KOPT-K1 (cell line): ENCODE results near the gene SORCS1.

Experiments
- H3K27ac ChIP-seq: fragments of 200-600 bp; sonication (generic); 2 replicates; pipeline ENCODE4 v1.5.1; 2016; ENCODE audit warnings: antibody characterized with exemption, mild to moderate bottlenecking, low read depth, low read length; ENCODE audit not compliant: poor library complexity, severe bottlenecking
- H3K36me3 ChIP-seq: fragments of 200-600 bp; sonication (generic); 2 replicates; pipeline ENCODE4 v1.5.1; 2017; ENCODE audit warnings: antibody characterized with exemption, mild to moderate bottlenecking, low read length, moderate library complexity; ENCODE audit not compliant: insufficient read depth
- H3K9me3 ChIP-seq: fragments of 200-600 bp; sonication (generic); 2 replicates; pipeline ENCODE4 v1.5.1; 2017; ENCODE audit warnings: antibody characterized with exemption, low read length, mild to moderate bottlenecking; ENCODE audit not compliant: insufficient read depth, poor library complexity, severe bottlenecking

Gene SORCS1

DNA sequence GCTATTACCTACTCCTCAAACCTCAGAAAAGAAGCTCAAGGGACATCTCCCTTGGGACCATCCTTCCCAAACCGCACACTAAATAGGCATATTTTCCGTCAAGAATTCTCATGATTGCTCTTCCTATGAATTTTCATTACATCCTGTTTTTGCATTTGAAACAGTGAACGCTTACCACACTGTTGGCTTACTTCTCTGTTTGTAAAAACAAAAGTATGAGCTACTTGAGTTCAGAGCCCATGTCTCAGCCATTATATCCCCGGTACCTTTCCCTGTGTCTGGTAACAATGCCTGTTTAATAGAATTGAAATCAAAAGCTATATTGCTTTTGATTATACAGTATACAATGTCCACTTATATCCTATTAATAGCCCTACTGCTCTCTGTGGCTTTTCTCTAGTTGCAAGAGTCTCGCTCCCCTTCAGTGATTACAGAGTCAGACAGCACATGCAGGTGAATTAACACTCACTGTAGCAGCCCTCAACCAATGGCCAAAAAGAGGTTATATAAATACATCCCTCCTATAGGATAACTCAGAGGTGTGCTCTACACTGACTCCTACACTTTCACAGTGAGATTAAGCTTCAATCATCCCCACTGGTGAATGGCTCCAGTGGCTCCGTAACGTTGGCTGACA, 264.4 kb downstream of the SORCS1 start:
- no peaks in the 10 kb centered on the region for H3K9me3 ChIP-seq
- H3K27ac ChIP-seq: no peak overlapping the region
- H3K36me3 ChIP-seq: no peaks in the 10 kb centered on the region

DNA sequence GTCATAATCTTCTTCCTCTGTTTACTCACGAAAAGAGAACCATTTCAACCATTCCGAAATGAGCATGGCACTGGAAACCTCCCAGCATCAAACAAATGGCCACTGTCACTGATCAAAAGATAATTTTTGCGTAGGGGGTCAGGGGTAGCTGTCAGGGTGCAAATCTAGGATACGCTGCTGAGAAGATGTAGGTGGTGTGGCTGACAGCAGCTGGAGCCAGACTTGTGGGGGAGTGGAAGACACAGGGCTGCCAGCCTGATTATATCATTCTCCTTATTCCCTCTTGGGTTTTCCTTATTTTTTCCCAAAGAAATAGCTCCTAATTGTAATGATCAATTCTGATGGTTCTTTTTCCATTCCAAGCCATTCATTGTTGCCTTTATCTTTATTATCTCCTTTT, 266.1 kb downstream of the SORCS1 start:
- Histone ChIP-seq H3K27ac (no peak overlapping the region), H3K9me3 (no peaks in the 10 kb centered on the region), H3K36me3 (no peaks in the 10 kb centered on the region)

- Histone ChIP-seq H3K36me3 (no peaks in the 10 kb centered on the region), H3K27ac (no peak overlapping the region), H3K9me3 (no peaks in the 10 kb centered on the region)
Measured at GRCh38 chr10:106897719-106898118, 266.8 kb downstream of the SORCS1 start.

- no peaks in the 10 kb centered on the region for H3K36me3 ChIP-seq
- H3K9me3 ChIP-seq: no peaks in the 10 kb centered on the region
- no peak overlapping the region for H3K27ac ChIP-seq
Measured at GRCh38 chr10:106894692-106895091, 269.8 kb downstream of the SORCS1 start.

- no peaks in the 10 kb centered on the region for H3K36me3 ChIP-seq
- no peaks in the 10 kb centered on the region for H3K9me3 ChIP-seq
- no peak overlapping the region for H3K27ac ChIP-seq
Measured at GRCh38 chr10:106877574-106877973, 286.9 kb downstream of the SORCS1 start.

DNA sequence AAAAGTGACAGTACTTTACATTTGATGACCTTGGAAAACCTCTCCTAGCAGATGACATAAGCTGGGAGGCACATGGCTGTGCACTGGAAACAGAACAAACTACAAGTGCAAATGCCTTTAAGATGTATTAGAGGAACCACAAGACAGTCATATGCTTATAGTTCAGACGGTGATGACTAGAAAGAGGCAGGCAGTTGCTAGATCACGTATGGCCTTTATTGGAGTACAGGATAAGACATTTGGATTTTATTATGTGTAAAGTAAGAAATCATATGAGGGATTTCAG, 290.0 kb downstream of the SORCS1 start:
- Histone ChIP-seq H3K36me3 (no peaks in the 10 kb centered on the region), H3K27ac (no peak overlapping the region), H3K9me3 (no peaks in the 10 kb centered on the region)

DNA sequence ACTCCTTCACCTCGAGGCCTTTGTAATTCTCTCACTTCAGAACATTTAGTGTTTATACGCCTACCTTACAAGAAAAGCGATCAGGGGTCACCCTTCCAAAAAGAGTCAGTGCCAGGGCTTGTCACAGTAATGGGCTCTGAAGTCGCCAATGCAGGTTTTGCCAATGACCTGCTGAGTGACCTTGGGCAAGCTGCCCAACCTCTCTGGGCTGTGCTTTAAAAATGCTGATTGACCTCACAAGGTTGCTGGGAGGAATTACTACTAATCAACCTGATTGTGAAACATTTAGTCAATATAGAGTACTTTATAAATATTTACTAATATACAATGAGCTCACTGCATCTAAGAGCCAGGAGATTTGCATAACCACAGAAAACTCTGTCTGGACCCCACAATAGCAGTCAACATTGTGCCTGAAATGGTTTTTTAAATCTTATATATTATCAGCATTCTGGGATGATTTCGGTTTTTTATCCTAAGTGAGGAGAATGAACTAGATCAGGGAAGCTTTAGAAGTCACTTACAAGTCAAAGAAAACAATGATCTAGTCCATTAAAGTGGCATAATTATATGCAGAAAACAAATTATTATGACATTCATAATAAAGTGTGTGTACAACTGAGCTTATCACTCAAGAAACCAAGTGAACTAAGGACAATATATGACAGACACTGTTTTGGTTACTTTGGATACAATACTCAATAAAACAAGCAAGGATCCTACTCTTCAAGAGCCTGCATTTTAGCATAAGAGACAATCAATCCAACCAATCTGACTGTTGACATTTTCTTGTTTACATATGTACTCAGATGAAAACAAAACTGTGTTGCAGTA, 290.5 kb downstream of the SORCS1 start:
- Histone ChIP-seq H3K27ac (no peak overlapping the region), H3K9me3 (no peaks in the 10 kb centered on the region), H3K36me3 (no peaks in the 10 kb centered on the region)

DNA sequence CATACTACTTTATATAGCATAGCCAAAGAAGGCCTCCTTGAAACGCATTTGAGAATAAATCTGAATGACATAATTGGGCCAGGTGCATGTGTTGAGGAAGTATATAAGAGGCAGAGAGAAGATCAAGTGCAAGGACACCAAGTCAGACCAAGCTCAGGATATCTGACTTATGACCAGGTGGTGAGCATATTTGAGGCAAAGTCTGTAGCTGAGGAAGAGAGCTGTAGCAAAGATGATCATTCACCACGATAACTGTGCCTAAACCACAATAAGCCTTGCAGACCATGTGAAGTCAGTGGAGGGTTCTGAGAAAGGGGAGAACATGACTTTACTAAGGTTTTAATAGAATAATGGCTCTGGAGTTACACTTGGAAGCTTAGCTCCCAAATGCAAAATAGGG, 292.3 kb downstream of the SORCS1 start:
- Histone ChIP-seq H3K9me3 (no peaks in the 10 kb centered on the region), H3K27ac (no peak overlapping the region)

GRCh38 chr10:106866244-106866845, 298.2 kb downstream of the SORCS1 start:
- no peak overlapping the region for H3K27ac ChIP-seq
- H3K9me3 ChIP-seq: no peaks in the 10 kb centered on the region
- no peaks in the 10 kb centered on the region for H3K36me3 ChIP-seq

More for the DNA sequence above, 292.3 kb downstream of the SORCS1 start:
- no peaks in the 10 kb centered on the region for H3K36me3 ChIP-seq

DNA sequence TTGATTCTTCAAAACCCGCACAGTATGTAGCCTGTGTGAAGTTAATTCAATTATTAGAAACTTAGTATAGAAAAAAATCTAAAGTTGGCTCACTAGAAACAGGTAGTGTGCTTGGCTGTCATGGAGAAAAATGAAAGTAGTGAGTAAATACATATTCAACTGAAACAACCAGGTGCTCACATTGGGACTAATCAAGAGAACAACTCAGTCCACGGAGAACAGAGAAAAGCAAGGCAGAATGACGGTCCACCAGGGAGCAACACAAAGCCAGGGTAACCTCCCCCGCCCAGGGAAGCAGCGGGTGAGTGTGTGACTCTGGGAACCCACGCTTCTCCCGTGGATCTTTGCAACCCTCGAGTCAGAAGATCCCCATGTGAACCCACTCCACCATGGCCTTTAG, 300.5 kb downstream of the SORCS1 start:
- no peak overlapping the region for H3K27ac ChIP-seq
- no peaks in the 10 kb centered on the region for H3K36me3 ChIP-seq
- no peaks in the 10 kb centered on the region for H3K9me3 ChIP-seq

- Histone ChIP-seq H3K9me3 (no peaks in the 10 kb centered on the region), H3K27ac (no peak overlapping the region), H3K36me3 (no peaks in the 10 kb centered on the region)
Measured at GRCh38 chr10:106863549-106863948, 301.0 kb downstream of the SORCS1 start.

DNA sequence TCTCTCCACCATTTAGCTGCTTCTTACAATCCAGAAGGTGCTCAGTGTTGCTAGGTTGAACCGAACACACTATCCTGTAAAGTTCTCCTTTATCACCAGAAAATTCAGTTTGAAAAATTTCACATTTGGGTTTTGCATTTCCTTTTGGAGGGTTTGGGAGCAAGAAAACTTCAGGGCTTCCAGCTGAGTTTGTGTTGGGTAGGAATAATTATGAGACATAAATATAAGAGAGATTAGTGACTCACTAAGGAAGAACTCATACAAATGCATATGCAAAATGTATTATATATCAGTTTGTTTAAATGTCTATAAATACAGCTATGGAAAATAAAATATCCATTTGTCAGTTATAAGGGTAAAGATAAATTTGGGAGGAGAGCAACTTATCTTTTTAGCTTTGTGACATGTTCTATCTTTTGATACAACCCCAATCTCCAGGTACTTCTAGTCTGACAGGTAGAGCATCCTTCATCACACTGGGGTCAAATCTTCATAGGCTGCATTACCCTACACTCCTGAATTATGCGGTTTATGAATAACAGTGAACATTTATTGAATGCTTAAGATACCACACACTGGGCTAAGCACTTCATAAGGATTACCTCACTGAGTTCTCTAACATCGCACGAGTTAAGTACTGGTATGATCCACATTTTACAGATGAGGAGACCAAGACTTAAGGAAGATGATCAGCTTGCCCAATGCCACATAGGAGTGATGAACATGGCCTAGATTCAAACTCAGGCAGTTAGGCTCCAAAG, 304.4 kb downstream of the SORCS1 start:
- Histone ChIP-seq H3K27ac (no peak overlapping the region), H3K9me3 (no peaks in the 10 kb centered on the region), H3K36me3 (no peaks in the 10 kb centered on the region)

- H3K9me3 ChIP-seq: no peaks in the 10 kb centered on the region
- H3K36me3 ChIP-seq: no peaks in the 10 kb centered on the region
- no peak overlapping the region for H3K27ac ChIP-seq
Measured at GRCh38 chr10:106857728-106858127, 306.8 kb downstream of the SORCS1 start.

DNA sequence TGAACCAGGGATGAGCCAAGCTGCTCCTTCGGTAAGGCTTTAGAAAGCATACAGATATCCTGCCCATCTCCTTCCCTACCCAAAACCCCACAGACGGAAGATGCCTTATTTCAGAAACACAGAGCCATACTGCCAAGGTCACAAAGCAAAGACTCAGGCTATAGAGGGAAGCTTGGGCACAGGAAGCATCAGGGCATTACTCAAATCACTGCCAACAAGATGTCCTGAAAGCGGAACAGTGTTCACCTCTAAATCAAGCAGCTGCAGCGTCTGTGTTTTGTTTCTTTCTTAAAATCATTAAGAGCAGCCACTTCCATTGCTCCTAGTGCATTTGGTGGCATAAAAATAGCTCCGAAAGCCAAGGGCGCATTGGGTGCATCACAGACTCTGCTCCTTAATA, 307.3 kb downstream of the SORCS1 start:
- Histone ChIP-seq H3K36me3 (no peaks in the 10 kb centered on the region), H3K27ac (no peak overlapping the region), H3K9me3 (no peaks in the 10 kb centered on the region)

GRCh38 chr10:106836933-106837663, 327.4 kb downstream of the SORCS1 start:
- Histone ChIP-seq H3K9me3 (no peaks in the 10 kb centered on the region), H3K27ac (no peak overlapping the region), H3K36me3 (no peaks in the 10 kb centered on the region)
